Heart right ventricle (tissue), 16 donors: ENCODE measurements around the gene FAM163B. TPM values are rescaled to one million over a fixed set of nuclear protein-coding genes. Genes with fewer than 3 reads are reported as not detected.

Experiments
- ATAC-seq, 8 donors: fragments of 200-7000 bp; cut with Tn5 transposase; one replicate each; pipeline ENCODE4 v1.9.1; 2020; ENCODE audit warnings: mild to moderate bottlenecking in 8 of 8, moderate library complexity in 8 of 8, moderate number of reproducible peaks in 1 of 8
- DNase-seq, 2 donors: peaks; one replicate each; pipeline ENCODE4 v3.0.0-alpha.2; 2020
- H3K27ac ChIP-seq, 10 donors: fragments of 200-600 bp; sonication (generic) in 2 of 10; one replicate each; pipeline versions ENCODE4 v1.5.0 to v1.8.0; 2020 to 2022; ENCODE audit warnings: mild to moderate bottlenecking in 3 of 10
- H3K27me3 ChIP-seq, 7 donors: fragments of 200-600 bp; one replicate each; pipeline ENCODE4 v1.8.0; 2021 to 2022; ENCODE audit warnings: mild to moderate bottlenecking in 2 of 7
- H3K36me3 ChIP-seq, 9 donors: fragments of 200-600 bp; sonication (generic) in 1 of 9; one replicate each; pipeline versions ENCODE4 v1.5.0 to v1.8.0; 2020 to 2022; ENCODE audit warnings: mild to moderate bottlenecking in 2 of 9
- H3K4me1 ChIP-seq, 9 donors: fragments of 200-600 bp; sonication (generic) in 1 of 9; one replicate each; pipeline versions ENCODE4 v1.5.0 to v1.8.0; 2020 to 2022; ENCODE audit warnings: mild to moderate bottlenecking in 4 of 9
- H3K4me3 ChIP-seq, 10 donors: fragments of 200-600 bp; sonication (generic) in 2 of 10; one replicate each; pipeline versions ENCODE4 v1.5.0 to v1.8.0; 2020 to 2022; ENCODE audit warnings: mild to moderate bottlenecking in 7 of 10, moderate library complexity in 2 of 10
- H3K9me3 ChIP-seq, 11 donors: fragments of 200-600 bp in 10 of 11; sonication (generic) in 2 of 11; one replicate each; pipeline versions ENCODE4 v1.5.0 to v1.8.0; 2013 to 2022; ENCODE audit warnings: mild to moderate bottlenecking in 2 of 11, control low read depth in 1 of 11, moderate library complexity in 1 of 11
- CTCF ChIP-seq, 9 donors: fragments of 200-600 bp; sonication (generic) in 2 of 9; IDR thresholded peaks; one replicate each; pipeline versions ENCODE4 v1.5.0 to v1.8.0; 2021 to 2022; ENCODE audit warnings: antibody characterized with exemption in 9 of 9, mild to moderate bottlenecking in 5 of 9, moderate library complexity in 1 of 9
- WGBS, 2 donors: extraction: QIAGEN DNeasy Blood & Tissue Kit; methylation state at CpG; one replicate each; pipeline ENCODE4 v1.1.7; 2013; ENCODE audit warnings: inconsistent platforms in 1 of 2; 5-methylcytosine and 5-hydroxymethylcytosine counted together
- intact Hi-C, 10 donors: fragments of 100-400 bp; cut with DNase I; formaldehyde crosslinking; loops; one replicate each; pipeline versions ENCODE4 v1.11.1 to v1.14.2; 2022
- polyA plus RNA-seq, 2 donors: library from polyadenylated mRNA; stranded (reverse); fragments of 200-250 nt; gene quantifications; one replicate each; pipeline ENCODE4 v1.2.3, GENCODE V29; 2013
- total RNA-seq, 10 donors: library from RNA; stranded (reverse); fragmentation: NEBNext Ultra II Directional in 3 of 10; extraction: Animal tissue kit (Norgen Biotek cat#: 25700) in 3 of 10; gene quantifications; one replicate each; pipeline versions ENCODE4 v1.2.1 to v1.2.4, GENCODE V29; 2021 to 2023
- donor health status: Arrhythmogenic right ventricular cardiomyopathy.
- donor health status: ischemic (EF 13 %, LVEDD 7.1; RV severe dilation, severe dysfunction).
- donor health status: healthy with polysubstance abuse.
- donor health status: DM: no; HTN: yes; CAD: no.
- donor health status: DM: no; HTN: no; CAD: no.
- donor health status: ischemic (EF 25% LVEDD 6.9; RV normal size, moderate dysfunction).
- donor health status: ischemic (EF 25% LVEDD 5.7; RV mildly dilated, moderate dysfunction).
- donor health status: healthy.
- donor health status: DM: yes; HTN: yes; CAD: no.
- donor health status: Ischemic cardiomyopathy.
- donor health status: ischemic (EF 35%, LVEDD 5.7; RV mildly dilated, moderate dysfunction).
- donor health status: nonischemic (EF 11% LVEDD 7.7; RV severe dilation, severe dysfunction).
- donor health status: DM: yes; HTN: yes; CAD: no.
- donor health status: PGD.
- donor health status: ischemic (EF 29% LVEDD 5.4; RV normal size, mild dysfunction).
- donor health status: nonischemic (EF 23%, LVEDD 6.1; RV moderate dilation, normal function).

The FAM163B gene
- total and polyA plus RNA-seq, 12 donors = 0.19 TPM; not detected in 11

GRCh38 chr9:133647765-133648469 is 38.7 kb upstream of the FAM163B start:
- Histone ChIP-seq H3K36me3 (no peaks in the 10 kb centered on the region), H3K27ac (no peak overlapping the region), H3K9me3 (no peaks in the 10 kb centered on the region), H3K27me3 (peaks cover 0 to 58% (median 10%) of the 10 kb centered on the region in 7 donors), H3K4me1 (no peaks in the 10 kb centered on the region), H3K4me3 (no peak overlapping the region)
- no peak for DNase-seq
- intact Hi-C loops = no loop called here
- ATAC-seq = no peak
- no peak for TF ChIP-seq CTCF (IDR thresholded peaks at IDR 0.05)
- WGBS, 2 donors = 84 to 86% methylated on average over 23 to 25 of the region's 25 CpGs

GRCh38 chr9:133647148-133647547 is 38.0 kb upstream of the FAM163B start:
- ATAC-seq (no peak), DNase-seq (no peak)
- Histone ChIP-seq H3K27me3 (peaks cover 0 to 54% (median 10%) of the 10 kb centered on the region in 7 donors), H3K36me3 (no peaks in the 10 kb centered on the region), H3K9me3 (no peaks in the 10 kb centered on the region), H3K4me1 (no peaks in the 10 kb centered on the region), H3K4me3 (no peak overlapping the region), H3K27ac (no peak overlapping the region)
- TF ChIP-seq CTCF (IDR thresholded peaks at IDR 0.05) = no peak
- WGBS, 2 donors = 78 to 79% methylated on average over 7 of the region's 7 CpGs
- intact Hi-C loops = no loop called here

GRCh38 chr9:133645021-133645765 is 36.0 kb upstream of the FAM163B start:
- Histone ChIP-seq H3K4me1 (no peaks in the 10 kb centered on the region), H3K27me3 (peaks cover 0 to 47% (median 7%) of the 10 kb centered on the region in 7 donors), H3K27ac (no peak overlapping the region), H3K4me3 (no peak overlapping the region), H3K9me3 (no peaks in the 10 kb centered on the region), H3K36me3 (no peaks in the 10 kb centered on the region)
- WGBS, 2 donors = 60% methylated on average over 10 of the region's 10 CpGs
- ATAC-seq (no peak), DNase-seq (no peak)
- intact Hi-C loops = no loop called here
- no peak for TF ChIP-seq CTCF (IDR thresholded peaks at IDR 0.05)

GRCh38 chr9:133643978-133644760 is 35.0 kb upstream of the FAM163B start:
- intact Hi-C loops = no loop called here
- no peak for DNase-seq
- WGBS, 2 donors = 85 to 86% methylated on average over 23 of the region's 23 CpGs

More at GRCh38 chr9:133643978-133644760, 35.0 kb upstream of the FAM163B start:
- no peaks in the 10 kb centered on the region for H3K9me3 ChIP-seq
- no peak for TF ChIP-seq CTCF (IDR thresholded peaks at IDR 0.05)
- H3K36me3 ChIP-seq = no peaks in the 10 kb centered on the region
- peak in 1 of 8 donors; percentile 15 for ATAC-seq
- no peak overlapping the region for H3K27ac ChIP-seq
- H3K4me3 ChIP-seq = no peak overlapping the region
- peaks cover 0 to 37% (median 2%) of the 10 kb centered on the region in 7 donors for H3K27me3 ChIP-seq
- H3K4me1 ChIP-seq = no peaks in the 10 kb centered on the region
